HG03520 (cell line): Measurements from ENCODE around the gene ZNF90.
"Not testable (repeated sequence)": the region's sequence is repeated elsewhere in the genome, so short reads cannot be mapped to it uniquely, and the experiment has no call there.

ENCODE experiments used
- ATAC-seq: cut with Tn5 transposase; IDR thresholded peaks from one replicate; pipeline ENCODE4 v1.9.1; 2021; ENCODE audit warnings: mild to moderate bottlenecking, moderate library complexity; ENCODE audit not compliant: unreplicated experiment

The ZNF90 gene

DNA sequence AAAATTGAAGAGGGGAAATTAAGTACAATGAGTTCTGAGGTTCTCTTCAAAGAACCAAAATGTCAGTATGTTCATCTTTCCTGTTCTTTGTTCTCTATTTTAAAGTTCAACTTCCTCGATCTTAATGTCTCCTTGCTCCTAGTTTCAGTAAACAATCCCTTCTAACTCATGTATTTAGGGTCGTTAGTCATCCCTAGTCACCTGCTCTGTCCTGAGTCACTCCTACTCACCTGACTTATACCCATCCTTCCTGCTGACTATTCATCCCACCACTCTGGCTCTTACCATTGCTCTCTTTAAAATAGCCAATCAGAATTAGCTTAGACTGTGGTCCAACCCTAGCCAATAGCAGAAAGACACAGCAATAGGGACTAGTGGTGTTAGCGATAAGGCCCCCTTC lies 24.3 kb downstream of the ZNF90 start:
- ATAC-seq, result no peak

DNA sequence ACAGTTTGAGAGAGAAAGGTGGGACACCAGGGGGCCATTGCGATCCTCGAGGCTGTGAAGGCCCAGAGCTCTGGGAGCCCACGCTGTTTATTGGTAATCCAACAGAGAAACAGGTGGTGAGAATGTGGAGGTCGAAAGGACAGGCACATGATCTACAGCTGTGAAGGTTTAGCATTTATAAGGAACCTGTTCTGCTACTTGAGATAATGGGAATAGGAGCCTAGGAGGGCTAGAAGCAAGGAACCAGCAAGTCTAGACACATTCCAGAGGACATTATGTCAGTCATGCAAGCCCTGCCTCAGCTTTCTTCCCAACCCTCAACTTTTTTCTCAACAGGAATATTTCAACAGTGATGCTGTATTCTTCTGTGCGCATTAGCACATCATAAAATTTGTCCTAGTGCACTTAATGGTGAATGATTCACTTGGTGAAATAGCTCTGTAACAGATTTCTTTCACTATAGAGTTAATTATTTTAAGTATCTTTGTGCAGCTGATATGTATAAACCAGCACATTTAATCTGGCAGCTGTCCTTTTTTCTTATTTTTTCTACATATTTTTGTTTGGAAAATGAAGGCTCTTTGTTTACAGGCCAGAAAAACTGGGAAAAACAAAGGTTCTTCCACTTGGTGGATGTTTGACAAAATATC lies 25.4 kb downstream of the ZNF90 start:
- ATAC-seq, result no peak

DNA sequence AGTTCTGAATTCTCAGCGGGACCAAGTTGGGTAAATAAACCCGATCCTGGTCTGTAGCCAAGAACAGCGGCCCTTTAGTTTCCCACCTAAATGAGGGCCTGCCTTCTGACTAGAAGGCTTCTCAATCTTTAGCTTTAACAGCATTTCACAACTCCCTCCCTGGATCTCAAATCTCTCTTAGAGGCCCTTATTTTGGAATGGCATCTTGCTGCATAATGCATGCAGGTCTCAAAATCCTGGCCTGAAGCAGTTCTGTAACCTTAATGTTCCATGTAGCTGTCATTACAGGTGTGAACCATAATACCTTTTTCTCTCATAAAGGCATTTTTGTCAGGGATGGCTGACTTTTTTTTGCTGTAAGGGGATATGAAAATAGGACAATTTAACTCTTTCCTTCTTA lies 29.5 kb downstream of the ZNF90 start:
- ATAC-seq, result no peak

DNA sequence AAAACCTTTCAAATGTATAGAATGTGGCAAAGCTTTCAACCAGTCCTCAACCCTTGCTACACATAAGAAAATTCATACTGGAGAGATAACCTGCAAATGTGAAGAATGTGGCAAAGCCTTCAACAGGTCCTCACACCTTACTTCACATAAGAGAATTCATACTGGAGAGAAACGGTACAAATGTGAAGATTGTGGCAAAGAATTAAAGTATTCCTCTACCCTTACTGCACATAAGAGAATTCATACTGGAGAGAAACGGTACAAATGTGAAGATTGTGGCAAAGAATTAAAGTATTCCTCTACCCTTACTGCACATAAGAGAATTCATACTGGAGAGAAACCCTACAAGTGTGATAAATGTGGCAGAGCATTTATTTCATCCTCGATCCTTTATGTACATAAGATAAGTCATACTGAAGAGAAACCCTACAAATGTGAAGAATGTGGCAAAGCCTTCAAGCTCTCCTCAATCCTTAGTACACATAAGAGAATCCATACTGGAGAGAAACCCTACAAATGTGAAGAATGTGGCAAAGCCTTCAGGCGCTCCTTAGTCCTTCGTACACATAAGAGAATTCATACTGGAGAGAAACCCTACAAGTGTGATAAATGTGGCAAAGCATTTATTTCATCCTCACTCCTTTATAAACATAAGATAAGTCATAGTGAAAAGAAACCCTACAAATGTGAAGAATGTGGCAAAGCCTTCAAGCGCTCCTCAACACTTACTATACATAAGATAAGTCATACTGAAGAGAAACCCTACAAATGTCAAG lies 40.5 kb downstream of the ZNF90 start:
- ATAC-seq, result not testable (repeated sequence)

GRCh38 chr19:20124879-20125278 lies 47.1 kb downstream of the ZNF90 start:
- no peak for ATAC-seq

GRCh38 chr19:20132933-20133332 lies 55.1 kb downstream of the ZNF90 start:
- not testable (repeated sequence) for ATAC-seq

GRCh38 chr19:20137714-20138113 lies 59.9 kb downstream of the ZNF90 start:
- not testable (repeated sequence) for ATAC-seq

DNA sequence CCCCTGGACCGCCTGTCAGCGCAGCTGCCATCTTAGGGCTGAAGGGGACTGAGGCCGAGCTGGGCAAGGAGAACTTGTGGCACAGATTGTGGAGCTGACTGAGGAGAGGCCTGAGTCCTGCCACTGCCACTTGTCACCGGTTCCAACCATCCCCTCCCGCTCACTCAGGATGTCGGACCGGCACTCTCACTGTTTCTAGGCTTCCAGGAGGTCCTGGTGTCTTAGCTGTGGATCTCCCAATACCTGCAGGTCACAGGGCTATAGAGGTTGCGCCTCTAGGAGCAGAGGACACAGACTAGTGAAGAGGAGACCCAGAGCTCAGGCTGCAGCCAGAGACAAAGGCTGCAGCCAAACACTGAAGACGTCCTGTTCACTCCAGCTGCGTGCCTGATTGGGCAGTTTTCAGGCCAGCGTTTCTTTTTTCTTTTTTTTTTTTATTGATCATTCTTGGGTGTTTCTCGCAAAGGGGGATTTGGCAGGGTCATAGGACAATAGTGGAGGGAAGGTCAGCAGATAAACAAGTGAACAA lies 73.9 kb downstream of the ZNF90 start:
- no peak for ATAC-seq

GRCh38 chr19:20152506-20152905 lies 74.7 kb downstream of the ZNF90 start:
- ATAC-seq, result not testable (repeated sequence)

GRCh38 chr19:20153281-20153680 lies 75.5 kb downstream of the ZNF90 start:
- no peak for ATAC-seq

DNA sequence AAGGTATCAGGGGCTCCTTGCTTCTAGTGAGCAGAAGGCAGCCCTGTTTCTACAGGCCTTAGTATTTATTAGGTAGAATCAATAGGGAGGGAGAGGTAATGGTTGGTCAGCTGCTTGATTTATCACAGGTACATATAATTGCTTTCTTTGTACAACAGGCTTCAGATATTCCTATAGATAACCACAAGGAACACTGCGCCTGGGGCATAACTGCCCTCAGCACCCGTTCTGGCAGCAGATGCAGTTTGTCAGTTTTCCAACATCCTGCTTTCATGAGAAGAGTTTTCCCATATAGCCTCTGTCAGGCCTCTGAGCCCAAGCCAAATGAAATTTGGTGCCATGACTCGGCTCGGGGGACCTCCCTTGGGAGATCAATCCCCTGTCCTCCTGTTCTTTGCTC lies 76.8 kb downstream of the ZNF90 start:
- ATAC-seq, result no peak

DNA sequence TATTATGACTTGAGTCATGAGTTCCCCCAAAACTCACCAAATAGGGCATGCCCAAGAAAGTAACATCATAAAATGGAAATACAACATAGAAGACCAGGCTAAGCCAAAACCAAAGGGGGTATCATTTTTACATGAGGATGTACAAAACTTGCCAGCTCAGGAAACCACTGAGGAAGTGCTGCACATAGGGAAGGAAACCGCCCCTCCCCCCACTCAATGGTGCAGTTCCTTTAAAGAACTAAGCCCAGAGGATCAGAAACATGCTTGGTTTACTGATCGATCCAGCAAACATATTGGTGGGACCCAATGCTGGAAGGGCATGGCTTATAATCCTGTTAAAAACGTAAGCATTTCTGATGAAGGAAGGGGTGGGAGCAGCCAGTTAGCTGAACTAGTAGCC lies 85.0 kb downstream of the ZNF90 start:
- ATAC-seq, result no peak

- no peak for ATAC-seq
These were observed 86.7 kb downstream of the ZNF90 start for GRCh38 chr19:20164456-20164855.

GRCh38 chr19:20165971-20166592 lies 88.3 kb downstream of the ZNF90 start:
- ATAC-seq, result no peak

- peak; percentile 63 for ATAC-seq
These were observed 89.3 kb downstream of the ZNF90 start, which contains the start of gene ZNF486 for GRCh38 chr19:20167020-20167644. Gene ZNF486, plus strand, starts transcription at chr19:20167214. Its CDS starts 117 bp downstream, at chr19:20167331.

DNA sequence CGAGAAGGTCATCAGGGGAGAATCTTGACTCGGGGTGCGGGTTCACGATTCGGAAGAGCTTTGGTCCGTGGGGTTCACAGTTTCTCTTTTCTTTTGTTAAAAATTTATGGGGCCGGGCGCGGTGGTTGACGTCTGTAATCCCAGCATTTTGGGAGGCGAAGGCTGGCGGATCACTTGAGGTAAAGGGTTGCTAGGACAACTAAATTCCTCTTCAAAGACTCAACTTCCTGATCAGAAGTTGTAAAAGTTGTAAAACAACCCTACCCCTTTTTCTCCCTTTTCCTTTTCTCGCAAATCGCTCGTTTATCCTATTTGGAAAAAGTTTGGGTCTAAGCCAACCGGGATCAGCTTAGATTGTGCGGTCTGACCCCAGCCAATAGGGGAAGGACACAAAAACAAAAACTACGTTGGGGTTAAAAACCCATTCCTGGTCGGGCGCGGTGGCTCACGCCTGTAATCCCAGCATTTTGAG lies 89.9 kb downstream of the ZNF90 start:
- ATAC-seq, result no peak
